GM23248 (cell line): ENCODE measurements around the gene PIWIL4. TPM values are rescaled to one million over a fixed set of nuclear protein-coding genes. Genes with fewer than 3 reads are reported as not detected.

Experiments used
- DNase-seq: peaks from one replicate; pipeline ENCODE4 v3.0.0-alpha.2; 2015
- H2AFZ ChIP-seq: fragments of 200-600 bp; sonication (generic); 2 replicates; pipeline ENCODE4 v1.6.1; 2016; ENCODE audit warnings: antibody characterized with exemption
- H3F3A ChIP-seq: fragments of 200-600 bp; sonication (generic); 2 replicates; pipeline ENCODE4 v1.6.1; 2016; ENCODE audit warnings: mild to moderate bottlenecking, antibody characterized with exemption, mixed run types; ENCODE audit not compliant: insufficient read depth
- H3K27ac ChIP-seq: fragments of 200-600 bp; sonication (generic); 2 replicates; pipeline ENCODE4 v1.5.1; 2016; ENCODE audit warnings: mild to moderate bottlenecking
- H3K27me3 ChIP-seq: fragments of 200-600 bp; sonication (generic); replicated peaks from 2 replicates; pipeline ENCODE4 v1.6.1; 2016; ENCODE audit warnings: mild to moderate bottlenecking; ENCODE audit not compliant: insufficient read depth
- H3K36me3 ChIP-seq: fragments of 200-600 bp; sonication (generic); 2 replicates; pipeline ENCODE4 v1.6.1; 2016; ENCODE audit warnings: low read depth, mild to moderate bottlenecking
- H3K4me1 ChIP-seq: fragments of 200-600 bp; sonication (generic); 2 replicates; pipeline ENCODE4 v1.6.1; 2016; ENCODE audit warnings: mild to moderate bottlenecking; ENCODE audit not compliant: insufficient read depth
- H3K4me2 ChIP-seq: fragments of 200-600 bp; sonication (generic); one replicate; pipeline ENCODE4 v1.6.1; 2016; ENCODE audit warnings: mild to moderate bottlenecking; ENCODE audit not compliant: unreplicated experiment
- H3K4me3 ChIP-seq: fragments of 200-600 bp; sonication (generic); 2 replicates; pipeline ENCODE4 v1.5.1; 2016; ENCODE audit warnings: mild to moderate bottlenecking
- H3K79me2 ChIP-seq: fragments of 200-600 bp; sonication (generic); 2 replicates; pipeline ENCODE4 v1.6.1; 2016; ENCODE audit warnings: mild to moderate bottlenecking; ENCODE audit not compliant: insufficient read depth
- H3K9ac ChIP-seq: fragments of 200-600 bp; sonication (generic); 2 replicates; pipeline ENCODE4 v1.6.1; 2016; ENCODE audit warnings: mild to moderate bottlenecking
- H3K9me2 ChIP-seq: fragments of 200-600 bp; sonication (generic); 2 replicates; pipeline ENCODE4 v1.6.1; 2016; ENCODE audit warnings: mixed run types, mild to moderate bottlenecking, moderate library complexity; ENCODE audit not compliant: insufficient read depth
- H3K9me3 ChIP-seq: fragments of 200-600 bp; sonication (generic); one replicate; pipeline ENCODE4 v1.6.1; 2017; ENCODE audit warnings: low read depth
- H4K20me1 ChIP-seq: fragments of 200-600 bp; sonication (generic); 2 replicates; pipeline ENCODE4 v1.6.0; 2016; ENCODE audit not compliant: insufficient read depth
- EZH2 ChIP-seq: fragments of 200-600 bp; sonication (generic); IDR thresholded peaks from 2 replicates; pipeline ENCODE4 v1.6.1; 2018; ENCODE audit warnings: antibody characterized with exemption, mild to moderate bottlenecking; ENCODE audit not compliant: insufficient read depth, poor library complexity, severe bottlenecking
- EZH2phosphoT487 ChIP-seq: fragments of 200-600 bp; sonication (generic); IDR thresholded peaks from 2 replicates; pipeline ENCODE4 v1.6.1; 2018; ENCODE audit warnings: antibody characterized with exemption, moderate library complexity, mild to moderate bottlenecking, low read depth; ENCODE audit not compliant: insufficient read depth
- WGBS, 2 experiments: methylation state at CpG; one replicate each; pipeline ENCODE4 v1.1.6; 2015 to 2017; ENCODE audit warnings: low lambda C conversion rate in 2 of 2, low coverage in 1 of 2; ENCODE audit errors: missing lambda C conversion rate in 2 of 2; 5-methylcytosine and 5-hydroxymethylcytosine counted together
- in situ Hi-C: fragments of 300-500 bp; cut with MboI; formaldehyde crosslinking; loops from 2 replicates; pipeline ENCODE4 v1.15.0; 2020
- polyA plus RNA-seq: library from polyadenylated mRNA; unstranded; fragments of >200 nt; fragmentation: Nextera tagmentation; extraction: Ambion mirVana; gene quantifications from 2 replicates; pipeline ENCODE4 v1.2.1, GENCODE V29; 2016
- total RNA-seq: library from RNA; depleted of rRNA; stranded (reverse); fragments of >200 nt; shearing (Covaris generic); gene quantifications from 2 replicates; pipeline ENCODE4 v1.2.3, GENCODE V29; 2014

PIWIL4 gene
- total and polyA plus RNA-seq, 2 experiments from 2014 or later: 1.2 to 1.4 TPM

DNA sequence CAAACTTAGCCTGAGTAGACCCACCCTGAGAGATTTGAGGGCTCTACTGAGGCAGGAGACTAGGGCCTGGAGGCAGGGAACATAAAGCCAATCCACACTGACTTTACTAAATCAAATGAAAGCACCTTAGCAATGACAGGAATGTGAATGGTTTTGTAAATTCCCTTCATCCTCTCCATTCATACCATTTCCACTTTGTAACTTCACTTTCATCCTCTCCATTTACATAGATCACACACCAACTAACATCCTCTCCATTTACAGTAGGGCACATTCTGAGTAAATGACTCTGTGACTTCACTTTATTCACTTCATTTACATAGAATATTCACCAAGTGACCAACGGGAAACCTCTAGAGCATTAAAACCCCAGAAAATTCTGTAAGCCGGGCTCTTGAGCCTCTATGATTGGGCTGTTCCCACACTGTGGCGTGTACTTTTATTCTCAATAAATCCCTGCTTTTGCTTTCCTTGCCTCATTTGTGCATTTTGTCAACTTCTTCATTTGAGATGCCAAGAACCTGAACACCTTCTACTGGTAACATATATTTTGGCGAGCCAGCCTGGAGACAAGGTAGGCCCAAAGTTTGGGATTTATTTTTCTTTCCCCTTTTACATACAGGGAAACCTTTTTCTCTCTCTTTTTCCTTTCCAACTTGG, 82.9 kb downstream of the PIWIL4 start:
- Histone ChIP-seq H3K27ac (peak overlapping the region; percentile 60), H2AFZ (peak overlapping the region; percentile 84), H3F3A (peaks cover 8% of the 10 kb centered on the region; the same call in 1 of the 2 replicates), H3K9me2 (no peaks in the 10 kb centered on the region), H3K9me3 (no peaks in the 10 kb centered on the region), H3K27me3 (no peaks in the 10 kb centered on the region), H4K20me1 (no peaks in the 10 kb centered on the region), H3K36me3 (no peaks in the 10 kb centered on the region), H3K79me2 (no peaks in the 10 kb centered on the region), H3K4me1 (peaks cover 17% of the 10 kb centered on the region), H3K9ac (peak overlapping the region; percentile 37), H3K4me2 (peak overlapping the region; percentile 55), H3K4me3 (0 out of 2 replicates have a peak overlapping the region, but pooled peaks have one; percentile 24)
- 85 to 86% methylated on average over 4 of the region's 4 CpGs for WGBS, 2 experiments
- no peak for TF ChIP-seq EZH2
- no peak for TF ChIP-seq EZH2phosphoT487
- in situ Hi-C loops: no loop called here
- peak; percentile 6 for DNase-seq

GRCh38 chr11:94650756-94651155, 83.6 kb downstream of the PIWIL4 start:
- Histone ChIP-seq H2AFZ (peak overlapping the region; percentile 84), H3K4me2 (peak overlapping the region; percentile 55)

GRCh38 chr11:94652735-94653284, 85.6 kb downstream of the PIWIL4 start:
- WGBS, 2 experiments: 89 to 93% methylated on average over 6 of the region's 6 CpGs
- Histone ChIP-seq H3K36me3 (no peaks in the 10 kb centered on the region), H3K4me2 (no peak overlapping the region), H2AFZ (no peak overlapping the region), H4K20me1 (no peaks in the 10 kb centered on the region), H3K9me2 (no peaks in the 10 kb centered on the region), H3K79me2 (no peaks in the 10 kb centered on the region), H3K9ac (no peak overlapping the region), H3K9me3 (no peaks in the 10 kb centered on the region), H3K4me3 (no peak overlapping the region), H3K4me1 (peaks cover 17% of the 10 kb centered on the region), H3K27ac (no peak overlapping the region), H3F3A (peaks cover 8% of the 10 kb centered on the region; the same call in 1 of the 2 replicates), H3K27me3 (no peaks in the 10 kb centered on the region)
- in situ Hi-C loops: no loop called here
- no peak for TF ChIP-seq EZH2
- no peak for DNase-seq

More at GRCh38 chr11:94650756-94651155, 83.6 kb downstream of the PIWIL4 start:
- no peaks in the 10 kb centered on the region for H3K36me3 ChIP-seq
- peaks cover 17% of the 10 kb centered on the region for H3K4me1 ChIP-seq
- no peaks in the 10 kb centered on the region for H4K20me1 ChIP-seq
- peaks cover 8% of the 10 kb centered on the region; the same call in 1 of the 2 replicates for H3F3A ChIP-seq
- peak overlapping the region; percentile 37 for H3K9ac ChIP-seq
- H3K4me3 ChIP-seq: peak overlapping the region; percentile 24; the same call in 1 of the 2 replicates
- WGBS, 2 experiments: 1% methylated on average over 7 of the region's 7 CpGs
- peak; percentile 92 for DNase-seq
- no peaks in the 10 kb centered on the region for H3K9me2 ChIP-seq
- H3K9me3 ChIP-seq: no peaks in the 10 kb centered on the region
- in situ Hi-C loops: no loop called here
- H3K27ac ChIP-seq: peak overlapping the region; percentile 60
- no peaks in the 10 kb centered on the region for H3K79me2 ChIP-seq
- TF ChIP-seq EZH2 (no peak), EZH2phosphoT487 (no peak)
- H3K27me3 ChIP-seq: no peaks in the 10 kb centered on the region

DNA sequence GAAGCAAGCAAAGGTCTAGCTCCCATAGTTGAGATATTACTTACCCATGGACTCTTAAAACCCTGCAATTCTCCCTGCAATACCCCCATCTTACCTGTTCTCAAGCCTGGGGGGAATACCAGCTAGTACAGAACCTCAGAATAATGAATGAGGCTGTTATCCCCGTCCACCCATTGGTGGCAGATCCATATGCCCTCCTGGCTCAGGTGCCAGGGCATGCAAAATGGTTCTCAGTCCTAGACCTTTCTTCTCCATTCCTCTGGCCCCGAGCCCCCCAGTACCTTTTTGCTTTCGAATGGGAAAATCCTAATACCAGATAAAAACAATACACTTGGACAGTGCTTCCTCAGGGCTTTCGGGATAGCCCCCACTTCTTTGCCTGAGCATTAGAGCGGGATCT, 86.4 kb downstream of the PIWIL4 start:
- TF ChIP-seq EZH2 (no peak), EZH2phosphoT487 (no peak)
- Histone ChIP-seq H3K9me2 (no peaks in the 10 kb centered on the region), H2AFZ (no peak overlapping the region), H3F3A (peaks cover 8% of the 10 kb centered on the region; the same call in 1 of the 2 replicates), H3K9me3 (no peaks in the 10 kb centered on the region), H3K79me2 (no peaks in the 10 kb centered on the region), H4K20me1 (no peaks in the 10 kb centered on the region), H3K36me3 (no peaks in the 10 kb centered on the region), H3K4me1 (peaks cover 17% of the 10 kb centered on the region), H3K4me2 (no peak overlapping the region), H3K4me3 (no peak overlapping the region), H3K27me3 (no peaks in the 10 kb centered on the region), H3K27ac (no peak overlapping the region), H3K9ac (no peak overlapping the region)
- no peak for DNase-seq
- in situ Hi-C loops: no loop called here
- 65 to 70% methylated on average over 5 of the region's 5 CpGs for WGBS, 2 experiments
